Mononuclear cell (primary cell): ENCODE data around the gene ELK1. TPM values are rescaled to one million over a fixed set of nuclear protein-coding genes. Genes with fewer than 3 reads are reported as not detected.

ENCODE experiments used
- H3K27me3 ChIP-seq: 2 replicates; pipeline ENCODE4 v1.6.0; 2011; ENCODE audit warnings: low read length, control low read depth; ENCODE audit not compliant: insufficient read depth
- H3K4me1 ChIP-seq: 2 replicates; pipeline ENCODE4 v1.5.1; 2011; ENCODE audit warnings: mild to moderate bottlenecking, low read length, control low read depth; ENCODE audit not compliant: insufficient read depth
- H3K4me3 ChIP-seq: 2 replicates; pipeline ENCODE4 v1.5.1; 2011; ENCODE audit warnings: mild to moderate bottlenecking, low read length, moderate library complexity
- H3K9me3 ChIP-seq: 2 replicates; pipeline ENCODE4 v1.5.1; 2011; ENCODE audit warnings: low read depth, mild to moderate bottlenecking, control low read depth, low read length
- total RNA-seq: library from RNA; depleted of rRNA; stranded (reverse); fragments of >200 nt; gene quantifications from one replicate; pipeline ENCODE4 v1.2.3, GENCODE V29; 2012

Gene ELK1
- total RNA-seq, 1 donor, result 19.3 TPM

GRCh38 chrX:47658301-47658683, 7.9 kb upstream of the ELK1 start:
- no peaks in the 10 kb centered on the region for H3K27me3 ChIP-seq
- H3K4me3 ChIP-seq, result peak overlapping the region; percentile 66
- peaks cover 15% of the 10 kb centered on the region for H3K4me1 ChIP-seq
- H3K9me3 ChIP-seq, result no peaks in the 10 kb centered on the region

GRCh38 chrX:47651043-47651905, 911 bp upstream of the ELK1 start:
- no peaks in the 10 kb centered on the region for H3K9me3 ChIP-seq
- H3K4me1 ChIP-seq, result peaks cover 19% of the 10 kb centered on the region
- no peaks in the 10 kb centered on the region for H3K27me3 ChIP-seq
- peak overlapping the region; percentile 58 for H3K4me3 ChIP-seq

GRCh38 chrX:47649781-47650163, 591 bp downstream of the ELK1 start:
- Histone ChIP-seq H3K4me1 (peaks cover 19% of the 10 kb centered on the region), H3K9me3 (no peaks in the 10 kb centered on the region), H3K27me3 (no peaks in the 10 kb centered on the region), H3K4me3 (peak overlapping the region; percentile 58)

GRCh38 chrX:47649271-47649670, 1.1 kb downstream of the ELK1 start:
- peaks cover 19% of the 10 kb centered on the region for H3K4me1 ChIP-seq
- no peaks in the 10 kb centered on the region for H3K27me3 ChIP-seq
- H3K4me3 ChIP-seq, result peak overlapping the region; percentile 18
- H3K9me3 ChIP-seq, result no peaks in the 10 kb centered on the region

GRCh38 chrX:47648376-47648775, 2.0 kb downstream of the ELK1 start:
- no peak overlapping the region for H3K4me3 ChIP-seq
- H3K4me1 ChIP-seq, result peaks cover 23% of the 10 kb centered on the region
- no peaks in the 10 kb centered on the region for H3K9me3 ChIP-seq
- no peaks in the 10 kb centered on the region for H3K27me3 ChIP-seq

GRCh38 chrX:47646636-47647035, 3.7 kb downstream of the ELK1 start:
- H3K4me1 ChIP-seq, result peaks cover 23% of the 10 kb centered on the region
- H3K4me3 ChIP-seq, result no peak overlapping the region
- H3K27me3 ChIP-seq, result no peaks in the 10 kb centered on the region
- H3K9me3 ChIP-seq, result no peaks in the 10 kb centered on the region

- Histone ChIP-seq H3K27me3 (no peaks in the 10 kb centered on the region), H3K9me3 (no peaks in the 10 kb centered on the region), H3K4me3 (no peak overlapping the region), H3K4me1 (peaks cover 18% of the 10 kb centered on the region)
Measured at GRCh38 chrX:47645530-47645929, 4.8 kb downstream of the ELK1 start.

GRCh38 chrX:47644557-47645091, 5.7 kb downstream of the ELK1 start:
- Histone ChIP-seq H3K4me1 (peaks cover 18% of the 10 kb centered on the region), H3K9me3 (no peaks in the 10 kb centered on the region), H3K27me3 (no peaks in the 10 kb centered on the region), H3K4me3 (no peak overlapping the region)

GRCh38 chrX:47643926-47644325, 6.4 kb downstream of the ELK1 start:
- Histone ChIP-seq H3K4me1 (peaks cover 11% of the 10 kb centered on the region), H3K9me3 (no peaks in the 10 kb centered on the region), H3K27me3 (no peaks in the 10 kb centered on the region), H3K4me3 (no peak overlapping the region)

- Histone ChIP-seq H3K9me3 (no peaks in the 10 kb centered on the region), H3K4me3 (no peak overlapping the region), H3K4me1 (peaks cover 44% of the 10 kb centered on the region), H3K27me3 (no peaks in the 10 kb centered on the region)
Measured at GRCh38 chrX:47638816-47639215, 11.5 kb downstream of the ELK1 start.

- Histone ChIP-seq H3K9me3 (no peaks in the 10 kb centered on the region), H3K4me3 (peak overlapping the region; percentile 40), H3K4me1 (peaks cover 53% of the 10 kb centered on the region), H3K27me3 (no peaks in the 10 kb centered on the region)
Measured at GRCh38 chrX:47637546-47638195, 12.7 kb downstream of the ELK1 start.

- H3K4me3 ChIP-seq, result no peak overlapping the region
- no peaks in the 10 kb centered on the region for H3K9me3 ChIP-seq
- no peaks in the 10 kb centered on the region for H3K27me3 ChIP-seq
- H3K4me1 ChIP-seq, result peaks cover 80% of the 10 kb centered on the region
Measured at GRCh38 chrX:47634871-47635575, 15.3 kb downstream of the ELK1 start.

GRCh38 chrX:47633689-47634590, 16.4 kb downstream of the ELK1 start:
- Histone ChIP-seq H3K4me1 (peaks cover 84% of the 10 kb centered on the region), H3K27me3 (no peaks in the 10 kb centered on the region), H3K4me3 (no peak overlapping the region), H3K9me3 (no peaks in the 10 kb centered on the region)

- Histone ChIP-seq H3K4me3 (no peak overlapping the region), H3K27me3 (no peaks in the 10 kb centered on the region), H3K4me1 (peaks cover 91% of the 10 kb centered on the region), H3K9me3 (no peaks in the 10 kb centered on the region)
Measured at GRCh38 chrX:47632666-47633065, 17.7 kb downstream of the ELK1 start.
